Cardiac septum (tissue), 1 donor: ENCODE measurements around the gene PRRG4. TPM values are rescaled to one million over a fixed set of nuclear protein-coding genes. Genes with fewer than 3 reads are reported as not detected.
"Not testable (repeated sequence)": the region's sequence is repeated elsewhere in the genome, so short reads cannot be mapped to it uniquely, and the experiment has no call there.

Experiments
- DNase-seq: peaks from one replicate; pipeline ENCODE4 v3.0.0-alpha.2; 2020; ENCODE audit warnings: low spot score
- intact Hi-C: fragments of 100-400 bp; cut with DNase I; formaldehyde crosslinking; loops from one replicate; pipeline ENCODE4 v1.14.0; 2022
- long read RNA-seq: library from polyadenylated mRNA; unstranded; transcript quantifications from one replicate; pipeline ENCODE4 v2.0.0, GENCODE V29; 2021
- total RNA-seq: library from RNA; stranded (reverse); fragmentation: NEBNext Ultra II Directional; extraction: Animal tissue kit (Norgen Biotek cat#: 25700); gene quantifications from one replicate; pipeline ENCODE4 v1.2.1, GENCODE V29; 2021
- donor health status: DM: no; HTN: no; CAD: no.

Gene PRRG4
- 0.40 TPM for total RNA-seq
- long read RNA-seq, result 0 reads

DNA sequence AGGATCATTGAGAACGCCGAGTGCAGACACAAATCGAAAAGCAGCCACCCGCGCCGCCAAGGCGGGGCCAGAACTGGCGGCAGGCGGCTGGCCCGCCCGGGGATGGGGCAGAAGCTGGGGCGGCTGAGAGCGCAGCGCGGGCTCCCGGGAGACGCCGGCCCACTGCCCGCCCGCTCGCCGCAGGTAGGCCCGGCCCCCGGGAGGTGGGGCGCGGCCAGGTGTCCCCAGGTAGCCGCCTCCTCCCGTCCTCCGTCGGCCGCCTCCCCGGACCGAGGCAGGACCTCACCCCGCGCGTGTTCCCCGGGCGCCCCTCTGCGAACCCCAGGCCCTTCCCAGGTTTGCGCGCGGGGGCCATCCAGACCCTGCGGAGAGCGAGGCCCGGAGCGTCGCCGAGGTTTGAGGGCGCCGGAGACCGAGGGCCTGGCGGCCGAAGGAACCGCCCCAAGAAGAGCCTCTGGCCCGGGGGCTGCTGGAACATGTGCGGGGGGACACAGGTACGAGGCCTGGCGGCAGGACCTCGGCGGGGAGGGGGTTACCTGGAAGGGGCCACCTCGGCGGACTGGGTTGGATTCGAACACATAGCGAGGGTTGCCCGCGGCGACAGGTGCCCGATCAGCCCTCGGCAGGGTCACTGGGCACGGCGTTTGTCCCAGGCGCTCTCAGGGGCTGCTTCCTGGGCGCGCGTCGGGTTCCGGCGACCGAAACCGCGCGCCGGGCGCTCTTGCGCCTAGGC lies at the start of gene PRRG4:
Gene PRRG4 (plus strand): TSS at position 248 of the 733 bp plus-strand sequence. CDS start 603 bp downstream, outside the sequence.
- intact Hi-C loops, result no loop called here
- DNase-seq, result peak; percentile 82

DNA sequence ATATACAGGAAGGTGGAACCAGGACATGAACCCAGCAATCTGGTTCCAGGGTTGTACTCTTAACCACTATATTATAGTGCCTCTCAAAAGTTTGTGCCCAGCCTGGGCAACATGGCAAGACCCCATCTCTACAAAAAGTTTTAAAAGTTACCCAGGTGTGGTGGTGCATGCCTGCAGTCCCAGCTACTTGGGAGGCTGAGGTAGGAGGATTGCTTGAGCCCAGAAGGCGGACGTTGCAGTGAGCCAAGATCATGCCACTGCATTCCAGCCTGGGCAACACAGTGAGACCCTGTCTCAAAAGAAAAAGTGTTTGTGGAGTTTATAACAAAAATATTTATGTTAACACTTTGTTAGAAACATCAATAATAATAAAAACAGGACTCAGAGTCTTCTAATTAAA lies 48.9 kb upstream of the PRRG4 start:
- DNase-seq, intact Hi-C loops: not testable (repeated sequence)

DNA sequence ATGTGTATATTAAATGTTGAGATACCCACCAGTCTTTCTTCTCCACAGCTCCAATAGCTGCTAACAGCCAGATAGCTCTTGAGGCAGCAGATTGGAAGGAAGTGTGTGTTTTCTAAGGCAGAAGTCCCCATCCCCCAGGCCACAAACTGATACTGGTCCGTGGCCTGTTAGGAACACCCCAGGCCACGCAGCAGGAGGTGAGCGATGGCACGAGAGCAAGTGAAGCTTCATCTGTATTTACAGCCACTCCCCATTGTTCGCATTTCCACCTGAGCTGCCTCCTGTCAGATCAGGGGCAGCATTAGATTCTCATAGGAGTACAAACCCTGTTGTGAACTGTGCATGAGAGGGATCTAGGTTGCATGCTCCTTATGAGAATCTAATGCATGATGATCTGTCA lies 48.0 kb upstream of the PRRG4 start:
- no peak for DNase-seq
- intact Hi-C loops, result no loop called here

DNA sequence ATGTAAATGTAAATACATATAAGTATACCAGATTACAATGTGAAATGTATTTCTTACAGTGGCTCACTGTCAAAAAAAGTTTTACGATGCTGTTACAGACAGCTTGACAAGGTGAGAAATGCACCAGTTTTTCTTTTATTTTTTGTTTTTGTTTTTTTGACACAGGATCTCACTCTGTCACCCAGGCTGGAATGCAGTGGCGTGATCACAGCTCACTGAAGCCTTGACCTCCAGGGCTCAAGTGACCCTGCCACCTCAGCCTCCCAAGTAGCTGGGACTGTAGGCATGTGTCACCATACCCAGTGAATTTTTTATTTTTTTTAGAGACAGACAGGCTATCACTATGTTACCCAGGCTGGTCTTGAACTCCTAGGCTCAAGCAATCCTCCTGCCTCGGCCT lies 44.5 kb upstream of the PRRG4 start:
- intact Hi-C loops, result no loop called here
- DNase-seq, result no peak

DNA sequence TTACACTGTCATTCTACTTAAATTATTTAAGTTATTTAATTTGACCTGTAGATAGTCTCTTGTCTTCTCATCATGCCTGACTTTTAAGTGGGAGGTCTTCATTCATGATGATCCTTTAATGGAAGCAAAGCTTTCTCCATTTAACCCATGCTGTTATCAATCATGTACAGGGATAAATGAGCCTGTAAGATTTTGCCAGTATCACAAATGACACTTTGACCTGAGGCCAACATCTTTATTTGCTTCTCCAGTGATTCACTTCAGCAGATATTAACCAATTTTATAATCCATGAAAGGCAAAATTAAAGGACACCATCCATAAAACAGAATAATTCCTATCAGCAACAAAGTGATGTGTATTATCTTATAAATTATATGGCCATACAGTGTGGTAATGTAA lies 42.9 kb upstream of the PRRG4 start:
- intact Hi-C loops, result no loop called here
- DNase-seq, result no peak

DNA sequence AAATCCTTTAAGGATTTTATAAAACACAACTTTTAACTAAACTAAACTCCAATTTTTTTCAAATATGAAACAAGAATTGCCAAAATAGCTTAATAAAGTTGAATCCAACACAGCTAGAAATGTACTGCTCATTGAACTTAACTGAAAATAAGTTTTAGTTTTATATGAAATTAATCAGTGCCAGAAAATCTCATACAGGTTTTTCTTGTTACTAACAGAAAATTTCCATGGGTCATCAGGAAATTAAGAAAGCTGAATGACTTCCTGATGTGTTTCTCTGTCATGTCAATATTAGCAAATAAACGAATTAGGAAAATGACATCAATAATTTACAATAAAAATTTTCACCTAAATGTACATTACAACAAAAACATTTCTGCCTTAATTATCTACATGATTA lies 38.8 kb upstream of the PRRG4 start:
- intact Hi-C loops, result loop anchor here (5.0 to 10.0 kb wide), 3 partner anchors 79 to 469 kb away; no protein-coding TSS in a partner anchor
- DNase-seq, result no peak

DNA sequence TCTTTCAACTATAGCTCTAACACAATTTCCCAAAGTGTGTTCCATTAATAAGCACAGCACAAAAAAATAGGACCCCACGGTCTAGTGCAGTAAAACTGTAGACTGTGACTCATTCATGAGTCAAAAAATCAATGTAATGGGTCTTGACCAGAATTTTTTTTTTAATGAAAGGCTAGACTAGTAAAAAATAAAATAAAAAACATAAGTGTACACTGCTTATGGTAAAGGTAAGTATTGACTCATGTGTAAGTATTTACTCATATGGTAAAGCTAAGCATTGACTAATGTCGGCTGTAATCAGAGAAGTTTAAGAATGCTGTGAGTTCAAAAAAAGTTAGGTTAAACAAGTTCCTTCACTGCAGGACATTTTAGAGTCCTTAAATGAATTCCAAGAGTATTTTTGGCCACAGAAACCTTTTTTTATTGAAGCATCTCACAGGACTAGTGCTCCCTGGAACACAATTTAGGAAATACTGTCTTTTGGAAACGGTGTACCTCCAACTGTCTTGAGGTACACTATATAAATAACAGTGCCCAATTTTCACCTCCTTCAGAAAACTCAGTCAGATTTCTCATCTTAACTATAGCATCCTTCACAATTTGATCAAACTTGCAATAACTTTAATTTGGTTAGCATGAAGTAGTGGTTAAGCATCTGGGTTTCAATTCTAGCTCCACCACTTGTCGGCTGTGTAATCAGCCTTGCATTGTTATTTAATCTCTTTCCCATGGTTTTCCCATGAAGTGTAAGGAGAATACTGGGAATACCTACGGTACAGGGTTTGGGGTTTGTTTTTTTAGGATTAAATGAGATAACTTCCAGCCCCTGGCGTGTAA lies 37.4 kb upstream of the PRRG4 start:
- intact Hi-C loops, result loop anchor here (5.0 to 10.0 kb wide), 3 partner anchors 80 to 470 kb away; no protein-coding TSS in a partner anchor
- no peak for DNase-seq

DNA sequence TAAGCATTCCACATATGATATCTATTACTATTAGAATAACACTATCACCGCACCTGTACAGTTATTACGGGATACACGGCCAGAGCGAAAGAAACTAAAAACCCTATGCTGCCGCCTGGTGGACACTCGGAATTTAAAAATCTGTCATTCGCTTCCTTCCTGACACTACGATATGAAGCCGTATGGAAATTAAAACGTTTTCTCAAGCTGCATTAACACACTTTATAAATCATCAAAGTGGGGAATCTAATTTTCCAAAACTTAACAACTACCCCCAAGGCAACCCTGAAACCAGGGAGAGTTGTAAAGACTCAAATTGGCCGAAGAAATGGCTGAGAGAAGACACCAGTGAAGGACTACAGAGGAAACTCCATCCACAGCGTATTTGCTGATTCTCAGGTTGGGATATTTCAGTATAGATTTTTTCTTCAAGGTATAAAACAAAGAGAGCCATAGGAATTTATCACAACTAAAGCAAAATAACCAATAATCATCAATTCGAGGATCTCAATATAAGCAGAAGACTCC lies 36.7 kb upstream of the PRRG4 start:
- no peak for DNase-seq
- intact Hi-C loops, result loop anchor here (5.0 to 10.0 kb wide), 3 partner anchors 81 to 471 kb away; no protein-coding TSS in a partner anchor

DNA sequence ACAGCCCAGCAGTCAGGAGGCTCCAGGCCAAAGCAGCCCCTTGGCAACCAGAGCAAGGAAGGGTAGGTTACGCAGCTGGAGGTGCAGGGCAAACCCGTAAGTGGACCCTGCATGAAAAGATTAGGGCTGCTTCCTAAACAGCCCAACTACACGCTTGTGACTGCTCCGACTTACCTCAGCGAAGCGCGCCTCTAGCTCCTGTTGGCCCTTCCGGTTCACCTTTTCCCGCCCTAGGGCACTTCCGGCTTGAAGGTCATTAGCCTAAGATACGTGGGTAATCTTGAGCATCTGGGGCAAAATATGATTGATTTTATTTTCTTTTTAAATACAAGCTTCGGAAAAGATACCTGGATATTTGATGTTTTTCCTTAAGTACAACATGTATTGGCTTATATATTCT lies 35.3 kb upstream of the PRRG4 start, which contains the start of gene CCDC73:
Gene CCDC73 (minus strand): TSS at position 224 of the 400 bp plus-strand sequence. CDS start 34,419 bp downstream, outside the sequence.
- intact Hi-C loops, result loop anchor here (5.0 to 10.0 kb wide), 3 partner anchors 82 to 472 kb away; no protein-coding TSS in a partner anchor
- no peak for DNase-seq

DNA sequence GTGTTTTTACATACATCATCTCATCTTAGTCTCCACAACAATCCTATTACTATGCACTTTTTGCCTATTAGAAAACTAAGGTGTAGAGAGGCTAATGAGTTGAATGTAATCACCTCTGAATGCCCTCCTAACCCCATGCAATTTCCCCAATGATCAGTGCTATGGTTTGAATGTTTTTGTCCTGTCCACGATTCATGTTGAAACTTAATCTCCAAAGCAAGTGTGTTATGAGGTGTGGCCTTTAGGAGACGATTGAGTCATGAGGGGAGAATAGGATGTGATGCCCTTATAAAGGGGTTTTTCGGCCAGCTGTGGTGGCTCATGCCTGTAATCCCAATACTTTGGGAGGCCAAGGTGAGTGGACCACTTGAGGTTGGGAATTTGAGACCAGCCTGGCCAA lies 33.3 kb upstream of the PRRG4 start:
- intact Hi-C loops, result loop anchor here (10.0 kb wide), 1 partner anchor 412 kb away; no protein-coding TSS in a partner anchor
- no peak for DNase-seq

DNA sequence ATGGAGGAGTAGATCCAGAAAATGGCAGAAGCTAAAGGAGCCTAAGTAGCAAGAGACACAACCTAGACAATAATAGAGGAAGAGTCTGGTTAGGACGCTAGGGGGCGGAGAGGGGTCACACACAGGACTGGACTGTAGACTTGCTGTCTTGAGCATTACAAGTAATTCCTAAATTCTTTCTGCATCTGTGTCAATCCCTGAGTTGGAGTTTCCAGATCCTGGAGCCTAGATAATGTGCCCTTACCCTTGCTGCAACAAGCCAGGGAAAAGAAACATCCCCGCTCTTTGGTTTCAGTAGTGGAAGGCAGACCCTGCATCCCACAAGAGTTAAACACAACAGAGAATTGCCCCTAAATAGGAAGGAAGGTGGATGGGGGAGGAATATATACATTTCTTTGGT lies 20.4 kb upstream of the PRRG4 start:
- intact Hi-C loops, result no loop called here
- peak; percentile 82 for DNase-seq

DNA sequence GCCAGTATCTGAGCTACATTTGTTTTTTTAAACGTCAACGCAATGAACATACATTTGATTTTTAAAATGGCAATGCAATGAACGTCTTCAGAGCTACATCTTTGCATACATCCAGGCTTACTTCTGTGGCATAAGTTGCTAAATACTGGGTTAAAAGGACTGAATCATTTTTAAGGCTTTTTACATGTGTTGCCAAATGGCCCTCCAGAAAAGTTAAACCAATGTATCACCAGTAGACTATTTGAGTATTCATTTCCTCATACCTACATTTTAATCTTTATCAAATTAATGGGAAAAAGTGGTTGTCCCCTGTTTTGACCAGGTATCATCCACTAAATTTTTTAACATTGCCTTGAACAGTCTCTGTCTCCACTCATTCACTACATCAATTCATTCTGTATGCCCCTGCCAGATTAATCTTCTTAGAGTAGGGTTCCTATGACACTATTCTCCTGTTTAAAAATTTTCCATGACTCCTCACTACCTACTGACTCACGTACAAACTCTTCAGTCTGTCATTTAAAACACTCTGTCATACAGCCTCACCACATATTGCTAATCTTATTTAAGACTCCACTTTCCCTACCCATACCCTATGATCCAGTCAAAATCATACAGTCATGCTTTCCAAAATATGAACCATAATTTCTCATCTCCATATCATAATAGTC lies 12.4 kb upstream of the PRRG4 start:
- intact Hi-C loops, result no loop called here
- no peak for DNase-seq

DNA sequence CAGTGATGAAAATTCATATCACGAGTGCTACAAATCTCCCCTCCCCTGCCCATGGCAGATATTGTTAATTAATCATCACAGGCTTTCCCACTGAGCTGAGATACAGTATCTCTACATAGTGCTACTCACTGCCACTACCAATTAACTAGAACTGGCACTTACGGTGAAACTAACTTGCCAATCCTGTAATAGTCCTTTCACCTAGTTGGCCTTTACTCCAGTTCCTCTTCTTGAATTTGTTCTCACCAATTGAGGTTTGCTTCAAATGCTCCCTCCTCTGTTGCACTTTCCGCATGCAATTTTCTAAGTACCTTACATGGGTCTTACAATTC lies 11.9 kb upstream of the PRRG4 start:
- no peak for DNase-seq

DNA sequence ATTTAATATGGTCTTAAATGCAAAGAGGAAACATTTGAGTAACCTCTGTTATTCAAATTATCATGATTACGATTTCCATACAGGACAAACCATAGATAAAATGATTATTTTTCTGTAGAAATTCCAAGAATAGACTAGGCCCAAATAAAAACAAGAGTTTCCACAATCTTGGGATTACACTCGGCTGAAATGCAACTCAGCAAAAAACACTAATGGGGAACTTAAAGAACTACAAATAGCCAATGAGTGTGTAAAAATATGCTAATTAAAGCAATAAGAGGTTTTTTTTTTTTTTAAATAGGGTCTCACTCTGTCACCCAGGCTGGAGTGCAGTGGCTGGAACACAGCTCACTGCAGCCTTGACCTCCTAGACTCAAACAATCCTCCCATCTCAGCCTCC lies 10.5 kb upstream of the PRRG4 start:
- intact Hi-C loops, result no loop called here
- DNase-seq, result no peak

More for the DNA sequence above, 11.9 kb upstream of the PRRG4 start:
- intact Hi-C loops, result no loop called here

DNA sequence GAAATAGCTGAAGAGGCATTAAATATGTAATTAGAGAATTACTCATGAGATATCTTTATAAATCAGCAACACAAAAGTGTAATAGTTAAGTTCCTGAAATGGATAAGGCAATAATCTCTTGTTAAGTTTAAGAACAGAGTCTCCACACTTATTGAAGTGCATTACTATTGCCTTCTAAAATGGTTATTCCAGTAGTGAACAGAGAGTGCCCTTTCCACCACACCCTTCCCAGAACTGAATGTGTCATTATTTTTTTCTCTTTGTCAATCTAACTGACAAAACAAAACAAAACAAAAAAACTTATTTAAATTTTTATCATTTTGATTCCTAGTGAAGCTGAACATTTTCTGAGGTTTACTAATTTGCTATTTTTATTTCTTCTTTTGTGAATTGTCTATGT lies 9.2 kb upstream of the PRRG4 start:
- intact Hi-C loops, result no loop called here
- DNase-seq, result no peak

DNA sequence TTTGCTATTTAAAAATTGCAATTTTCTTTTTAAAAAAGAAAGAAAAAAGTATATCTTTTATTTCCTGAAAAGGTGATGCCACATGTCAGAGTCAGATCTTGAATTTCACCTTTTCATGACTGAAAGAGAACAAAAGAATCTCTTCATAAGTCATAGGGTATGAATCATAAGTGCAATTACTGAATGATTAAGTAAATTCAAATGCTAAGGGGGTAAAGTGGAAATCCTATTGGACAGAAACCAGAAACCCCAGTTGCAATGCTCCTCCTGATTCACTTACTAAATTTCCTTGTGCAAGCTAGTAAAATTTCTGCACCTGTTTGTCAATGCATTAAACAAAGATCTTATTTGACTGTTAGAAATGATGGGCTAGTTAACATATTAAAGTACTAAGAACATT lies 8.2 kb upstream of the PRRG4 start:
- intact Hi-C loops, result no loop called here
- no peak for DNase-seq

DNA sequence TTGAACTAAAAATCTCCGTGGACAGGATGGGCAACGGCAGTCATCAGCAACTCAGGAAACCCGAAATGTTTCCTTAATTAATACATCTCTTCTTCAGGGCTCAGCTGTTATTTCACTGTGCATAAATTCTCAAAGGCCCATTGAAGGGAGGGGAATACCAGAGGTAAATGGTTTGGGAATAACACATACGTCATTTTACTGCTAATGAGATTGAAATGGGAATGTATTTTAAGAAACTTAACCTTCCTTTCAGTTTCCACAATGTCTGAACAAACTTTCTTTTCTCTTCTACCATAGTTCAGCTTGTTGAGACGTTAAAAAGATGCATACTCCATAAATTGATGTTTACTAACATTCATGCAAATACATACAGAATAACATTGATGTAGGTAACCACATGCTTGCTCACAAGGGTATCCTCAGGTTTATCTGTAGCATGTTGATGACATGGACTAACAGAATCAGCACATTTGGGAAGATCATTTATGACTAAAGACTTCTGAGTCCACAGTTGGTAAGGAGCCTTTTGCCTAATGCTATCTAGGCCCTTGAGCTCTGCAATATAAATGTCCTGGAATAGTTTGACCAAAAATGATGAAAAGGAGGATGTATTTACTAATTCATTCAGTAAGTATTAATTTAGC lies 7.7 kb upstream of the PRRG4 start:
- intact Hi-C loops, result no loop called here
- no peak for DNase-seq

DNA sequence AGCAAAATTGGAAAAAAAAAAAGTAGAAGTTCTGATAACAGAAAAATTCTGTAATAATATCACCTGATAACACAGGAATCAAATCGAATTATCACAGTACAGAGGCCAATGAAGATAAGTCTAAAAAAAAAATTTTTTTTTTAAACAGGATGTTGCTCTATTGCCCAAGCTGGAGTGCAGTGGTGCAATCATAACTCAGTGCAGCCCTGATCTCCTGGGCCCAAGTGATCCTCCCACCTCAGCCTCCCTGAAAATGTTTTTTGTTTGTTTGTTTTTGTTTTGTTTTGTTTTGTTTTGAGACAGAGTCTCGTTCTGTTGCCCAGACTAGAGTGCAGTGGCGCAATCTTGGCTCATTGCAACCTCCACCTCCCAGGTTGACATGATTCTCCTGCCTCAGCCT lies 6.1 kb upstream of the PRRG4 start:
- intact Hi-C loops, DNase-seq: not testable (repeated sequence)

DNA sequence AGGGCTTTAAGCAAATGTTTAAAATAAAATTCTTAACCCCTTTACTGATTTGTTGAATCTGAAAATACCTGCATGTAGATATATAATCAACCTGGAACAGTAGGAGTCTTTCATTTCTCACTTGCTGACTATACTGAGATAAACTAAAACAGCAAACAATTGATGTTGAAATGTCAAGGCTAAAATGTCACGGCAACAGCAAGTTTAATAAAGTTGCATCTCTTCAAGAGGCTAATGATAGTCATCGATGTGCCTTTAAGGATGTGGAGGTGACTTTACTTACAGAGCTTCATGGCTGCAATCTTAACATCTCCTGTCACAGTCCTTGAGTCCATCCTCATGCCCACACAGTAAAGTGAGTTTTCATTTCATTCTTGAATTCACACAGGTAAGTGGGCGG lies 3.6 kb upstream of the PRRG4 start:
- no peak for DNase-seq
- intact Hi-C loops, result no loop called here
